ENCODE results near the gene MATK.

GRCh38 chr19:3769494-3769893, 16.7 kb downstream of the MATK start:
- TF ChIP-seq, protein P1, sequence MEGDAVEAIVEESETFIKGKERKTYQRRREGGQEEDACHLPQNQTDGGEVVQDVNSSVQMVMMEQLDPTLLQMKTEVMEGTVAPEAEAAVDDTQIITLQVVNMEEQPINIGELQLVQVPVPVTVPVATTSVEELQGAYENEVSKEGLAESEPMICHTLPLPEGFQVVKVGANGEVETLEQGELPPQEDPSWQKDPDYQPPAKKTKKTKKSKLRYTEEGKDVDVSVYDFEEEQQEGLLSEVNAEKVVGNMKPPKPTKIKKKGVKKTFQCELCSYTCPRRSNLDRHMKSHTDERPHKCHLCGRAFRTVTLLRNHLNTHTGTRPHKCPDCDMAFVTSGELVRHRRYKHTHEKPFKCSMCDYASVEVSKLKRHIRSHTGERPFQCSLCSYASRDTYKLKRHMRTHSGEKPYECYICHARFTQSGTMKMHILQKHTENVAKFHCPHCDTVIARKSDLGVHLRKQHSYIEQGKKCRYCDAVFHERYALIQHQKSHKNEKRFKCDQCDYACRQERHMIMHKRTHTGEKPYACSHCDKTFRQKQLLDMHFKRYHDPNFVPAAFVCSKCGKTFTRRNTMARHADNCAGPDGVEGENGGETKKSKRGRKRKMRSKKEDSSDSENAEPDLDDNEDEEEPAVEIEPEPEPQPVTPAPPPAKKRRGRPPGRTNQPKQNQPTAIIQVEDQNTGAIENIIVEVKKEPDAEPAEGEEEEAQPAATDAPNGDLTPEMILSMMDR (IDR thresholded peaks at IDR 0.05), result no peak
- no peak for TF ChIP-seq POLR2A (IDR thresholded peaks at IDR 0.05)

All from body of pancreas (tissue), 4 donors.